Daoy (cell line): Measurements from ENCODE around the gene ATP8B1. TPM values are rescaled to one million over a fixed set of nuclear protein-coding genes. Genes with fewer than 3 reads are reported as not detected.

Experiments
- DNase-seq: peaks from one replicate; pipeline ENCODE4 v3.0.0-alpha.2; 2015; ENCODE audit warnings: low read depth
- total RNA-seq: library from RNA; depleted of rRNA; stranded (reverse); fragments of >200 nt; shearing (Covaris generic); gene quantifications from 2 replicates; pipeline ENCODE4 v1.2.3, GENCODE V29; 2014

ATP8B1 gene
- total RNA-seq, 1 experiment from 2014 or later: 7.5 TPM

GRCh38 chr18:57819119-57819518, 16.0 kb upstream of the ATP8B1 start:
- DNase-seq: no peak

- DNase-seq: no peak
These were observed 13.3 kb upstream of the ATP8B1 start for GRCh38 chr18:57816208-57816954.

- DNase-seq: no peak
These were observed 11.4 kb upstream of the ATP8B1 start for GRCh38 chr18:57814555-57814954.

DNA sequence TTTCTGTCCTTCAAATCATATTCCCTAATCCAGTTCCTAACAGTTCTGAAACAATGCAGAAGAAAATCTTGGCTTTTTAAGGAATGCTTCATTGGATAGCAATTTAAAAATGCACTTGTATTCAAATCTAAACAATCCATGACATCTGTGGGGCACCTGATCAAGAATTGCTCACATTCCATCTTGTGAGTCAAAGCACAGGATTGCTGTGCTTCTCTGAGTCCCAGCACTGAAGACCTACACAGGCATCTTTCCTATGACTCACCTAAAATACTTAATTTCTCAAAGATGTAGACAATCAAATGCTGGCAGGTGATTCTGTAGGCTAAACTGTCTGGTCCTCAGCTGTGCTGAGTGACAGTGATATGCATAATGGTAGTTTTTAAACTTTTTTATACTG, 10.1 kb upstream of the ATP8B1 start:
- DNase-seq: peak; percentile 76

- no peak for DNase-seq
These were observed 9.0 kb upstream of the ATP8B1 start for GRCh38 chr18:57812126-57812477.

DNA sequence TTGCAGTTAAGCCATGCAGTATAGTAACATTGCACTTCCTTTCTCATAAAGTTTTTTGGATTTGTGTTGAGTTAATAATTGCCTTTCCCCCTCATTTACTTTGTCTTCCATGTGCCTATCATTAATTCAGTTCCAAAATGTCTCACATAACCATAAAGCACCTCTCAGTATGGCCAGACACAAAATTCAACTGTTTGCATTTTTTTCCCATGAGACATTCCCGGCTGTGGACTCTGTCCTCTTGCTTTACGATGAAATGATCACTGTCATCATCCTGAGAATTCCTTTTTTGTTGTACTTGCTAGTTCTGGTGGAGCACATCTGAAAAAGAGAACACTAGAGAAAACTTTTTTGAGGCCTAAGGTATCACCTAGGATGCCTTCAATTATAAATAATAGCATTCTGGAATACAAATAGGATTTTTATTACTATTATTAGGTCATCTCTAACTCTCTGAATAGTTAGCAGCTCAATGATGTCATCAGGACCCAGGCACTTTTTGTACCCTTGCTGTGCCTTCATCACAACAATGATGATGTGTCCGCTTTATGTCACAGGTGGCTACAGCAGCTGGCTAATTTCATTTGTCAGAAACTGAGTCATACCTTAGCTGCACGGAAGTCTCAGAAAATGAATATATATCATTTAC, 8.5 kb upstream of the ATP8B1 start:
- DNase-seq: no peak

DNA sequence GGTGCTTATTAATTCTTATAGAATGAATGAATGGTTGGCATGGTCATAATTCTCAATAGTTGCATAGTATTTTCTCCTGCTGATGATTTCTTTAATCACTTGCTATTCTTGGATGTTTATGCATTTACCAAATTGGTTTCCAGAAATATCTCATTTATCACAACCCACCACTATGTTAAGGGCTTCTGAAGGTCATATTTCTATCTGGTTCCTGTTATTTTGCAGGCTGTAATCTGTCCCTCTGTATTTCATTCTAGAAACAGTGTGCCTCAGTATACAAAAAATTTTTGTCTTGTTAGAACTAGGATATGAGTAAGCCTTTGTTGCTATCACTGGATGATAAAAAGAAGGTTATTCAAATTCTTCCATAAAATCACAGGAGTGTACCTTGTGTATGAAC, 6.1 kb upstream of the ATP8B1 start:
- no peak for DNase-seq

DNA sequence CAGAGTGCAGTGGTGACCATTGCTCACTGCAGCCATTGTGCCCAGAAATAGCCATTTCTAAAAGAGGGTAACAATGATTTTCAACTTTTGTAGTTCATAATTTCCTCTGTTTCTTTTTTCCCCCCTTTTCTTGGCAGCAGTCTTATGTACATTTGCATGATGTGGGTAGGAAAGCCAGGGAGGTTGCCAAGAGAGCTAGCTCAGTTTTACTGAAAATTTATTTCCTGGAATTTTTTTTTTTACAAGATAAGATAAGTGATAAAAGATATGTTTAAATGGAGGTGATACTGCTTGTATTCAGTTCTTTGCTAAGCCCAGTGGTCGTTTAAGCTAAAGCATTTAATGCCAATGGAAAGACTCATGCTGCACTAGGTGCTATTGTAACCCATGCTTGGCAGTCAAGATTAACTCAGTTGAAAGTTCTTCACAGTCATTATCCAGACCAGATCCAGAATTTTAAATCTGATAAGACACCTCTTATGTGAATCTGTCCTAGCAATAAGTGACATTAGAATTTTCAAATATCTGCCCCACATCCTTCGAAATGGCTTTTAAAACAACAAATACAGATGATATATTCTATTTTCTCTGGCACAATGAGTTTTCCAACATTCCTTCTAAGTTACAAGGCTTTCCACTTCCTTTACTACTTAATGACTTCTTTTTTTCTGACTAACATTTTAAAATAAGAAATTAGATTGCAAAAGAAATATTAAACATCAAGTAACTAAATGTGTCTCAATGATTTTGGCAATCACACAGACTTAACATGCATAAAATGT, 4.4 kb upstream of the ATP8B1 start:
- DNase-seq: peak; percentile 49

- peak; percentile 65 for DNase-seq
These were observed 3.8 kb upstream of the ATP8B1 start for GRCh38 chr18:57806978-57807285.

GRCh38 chr18:57806201-57806977, 3.3 kb upstream of the ATP8B1 start:
- no peak for DNase-seq

DNA sequence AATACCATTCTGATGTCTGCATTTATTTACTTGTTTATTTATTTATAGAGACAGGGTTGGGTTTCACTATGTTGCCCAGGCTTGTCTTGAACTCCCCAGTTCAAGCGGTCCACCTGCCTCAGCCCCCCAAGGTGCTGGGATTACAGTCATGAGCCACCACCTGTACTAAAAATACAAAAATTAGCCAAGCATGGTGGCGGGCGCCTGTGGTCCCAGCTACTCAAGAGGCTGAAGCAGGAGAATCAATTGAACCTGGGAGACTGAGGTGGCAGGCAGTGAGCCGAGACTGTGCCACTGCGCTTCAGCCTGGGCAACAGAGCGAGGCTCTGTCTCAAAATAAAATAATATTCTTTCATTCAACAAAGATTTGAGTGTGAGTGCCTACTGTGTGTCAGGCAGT, 2.0 kb upstream of the ATP8B1 start:
- no peak for DNase-seq

- no peak for DNase-seq
These were observed 1.4 kb upstream of the ATP8B1 start for GRCh38 chr18:57804557-57804956.

DNA sequence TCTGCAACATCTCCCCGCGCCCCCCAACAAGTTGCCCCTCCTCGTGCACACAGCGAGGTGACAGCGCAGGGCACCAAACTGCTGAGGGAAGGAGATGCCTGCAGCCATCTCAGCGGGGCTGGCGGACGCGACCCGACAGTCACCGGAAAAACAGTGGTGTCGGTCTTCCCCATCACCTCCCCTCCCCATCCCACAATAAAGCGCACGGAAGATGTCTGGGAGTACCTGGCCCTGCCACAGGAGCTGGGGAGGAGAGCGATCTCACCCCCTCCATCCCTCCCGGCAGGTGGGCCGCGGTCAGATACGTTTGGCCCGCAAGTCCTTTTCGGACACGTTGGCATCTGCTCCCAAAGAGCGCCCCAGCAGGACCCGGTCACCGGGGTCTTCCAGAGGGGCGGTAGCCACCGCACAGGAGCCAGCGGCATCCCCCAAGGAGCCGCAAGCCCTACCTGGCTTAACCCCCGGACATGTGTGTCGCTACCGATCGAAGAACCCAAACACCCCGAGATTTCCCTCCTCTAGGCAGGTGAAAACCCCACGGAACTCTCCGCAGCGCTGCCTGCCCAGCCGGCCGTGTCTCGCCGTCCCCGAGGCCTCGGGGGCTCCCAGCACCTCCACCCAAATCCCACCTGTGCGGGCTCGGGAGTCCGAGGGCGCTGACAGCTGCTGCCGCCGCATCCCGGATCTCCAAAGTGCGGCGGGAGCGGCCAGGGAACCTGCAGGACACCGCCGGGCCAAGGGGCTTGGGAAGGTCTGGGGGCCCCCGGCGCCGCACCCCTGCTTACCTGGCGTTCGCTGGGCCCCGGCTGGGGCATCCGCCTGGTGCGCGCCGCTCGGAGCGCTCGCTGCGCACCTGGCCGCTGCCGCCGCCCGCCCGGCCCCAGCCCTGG, 657 bp downstream of the ATP8B1 start:
- peak; percentile 17 for DNase-seq

- peak; percentile 59 for DNase-seq
These were observed 1.3 kb downstream of the ATP8B1 start for GRCh38 chr18:57801761-57802212.

DNA sequence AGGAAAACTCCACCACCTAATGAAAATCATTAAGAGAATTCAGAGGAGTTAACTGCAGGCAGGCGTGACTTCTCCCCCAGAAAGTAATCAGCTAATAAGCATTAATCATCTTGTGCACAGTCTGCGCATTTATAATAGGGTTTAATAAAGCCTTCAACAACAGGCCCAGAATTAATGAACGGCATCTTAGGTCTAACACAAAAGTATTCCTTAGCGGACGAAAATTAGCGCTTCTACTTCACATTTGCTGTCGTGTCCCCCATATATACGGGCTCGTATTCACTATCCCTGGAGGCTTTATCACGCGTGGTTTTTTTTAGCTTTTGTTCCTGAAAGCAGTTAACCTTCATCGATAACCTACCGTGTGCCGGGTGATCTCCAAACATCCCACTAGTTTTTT, 1.8 kb downstream of the ATP8B1 start:
- no peak for DNase-seq

GRCh38 chr18:57798713-57799373, 4.3 kb downstream of the ATP8B1 start:
- DNase-seq: no peak

DNA sequence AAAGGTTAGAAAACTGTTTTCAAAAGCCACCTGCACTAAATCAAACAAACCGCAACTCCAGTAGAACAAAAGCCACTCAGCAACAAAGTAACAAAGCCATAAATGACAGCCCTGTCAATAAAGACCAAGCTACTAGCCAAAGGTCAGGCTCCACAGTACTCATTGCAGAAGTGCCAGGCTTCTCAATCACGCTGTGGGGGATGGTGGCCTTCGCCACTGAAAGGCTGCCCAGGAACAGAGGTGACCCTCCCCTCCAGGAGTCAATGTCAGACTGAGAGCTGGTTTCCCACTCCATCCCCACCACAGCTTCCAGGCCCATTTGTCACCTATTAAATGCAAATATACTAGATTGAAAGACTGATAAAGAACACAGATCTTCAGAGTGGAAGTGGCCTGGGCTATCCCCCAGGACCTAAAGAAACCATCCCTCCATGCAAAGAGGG, 5.9 kb downstream of the ATP8B1 start:
- no peak for DNase-seq

GRCh38 chr18:57794951-57795728, 8.0 kb downstream of the ATP8B1 start:
- peak; percentile 16 for DNase-seq

GRCh38 chr18:57793302-57793986, 9.7 kb downstream of the ATP8B1 start:
- DNase-seq: no peak
